ENCODE measurements around the gene CLEC2L. TPM values are rescaled to one million over a fixed set of nuclear protein-coding genes. Genes with fewer than 3 reads are reported as not detected.

The CLEC2L gene
- total RNA-seq, 3 donors from 2014 or later, result not detected

DNA sequence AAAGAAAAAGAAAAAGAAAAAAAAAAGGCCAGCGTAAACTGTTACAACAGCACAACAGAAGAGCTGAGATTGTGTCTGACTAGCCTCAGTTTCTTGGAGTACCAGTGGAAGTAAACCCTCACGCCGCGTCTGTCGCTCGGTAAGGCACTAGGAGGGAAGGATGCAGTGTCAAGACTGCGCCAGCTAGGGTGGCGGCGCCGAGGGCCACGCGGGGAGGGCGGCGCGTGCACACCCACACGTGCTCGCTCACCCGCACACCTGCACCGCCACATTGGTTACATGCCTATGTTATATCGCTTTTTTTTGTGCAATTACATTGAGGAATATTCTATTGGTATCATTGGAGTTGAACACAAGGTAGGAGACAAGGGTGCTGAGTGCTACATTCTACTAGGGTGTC, 48.2 kb downstream of the CLEC2L start:
- H3K9me3 Mint-ChIP-seq, result no peaks in the 10 kb centered on the region
- no peak for DNase-seq
- no peaks in the 10 kb centered on the region for H3K27me3 Mint-ChIP-seq (ENCODE audit: low read depth)
- H3K4me1 Mint-ChIP-seq (ENCODE audit: low read depth), result peaks cover 5% of the 10 kb centered on the region
- no peak overlapping the region for H3K4me3 Mint-ChIP-seq
- ATAC-seq, result no peak
- peaks cover 28% of the 10 kb centered on the region for H3K36me3 Mint-ChIP-seq (ENCODE audit: insufficient read depth)

DNA sequence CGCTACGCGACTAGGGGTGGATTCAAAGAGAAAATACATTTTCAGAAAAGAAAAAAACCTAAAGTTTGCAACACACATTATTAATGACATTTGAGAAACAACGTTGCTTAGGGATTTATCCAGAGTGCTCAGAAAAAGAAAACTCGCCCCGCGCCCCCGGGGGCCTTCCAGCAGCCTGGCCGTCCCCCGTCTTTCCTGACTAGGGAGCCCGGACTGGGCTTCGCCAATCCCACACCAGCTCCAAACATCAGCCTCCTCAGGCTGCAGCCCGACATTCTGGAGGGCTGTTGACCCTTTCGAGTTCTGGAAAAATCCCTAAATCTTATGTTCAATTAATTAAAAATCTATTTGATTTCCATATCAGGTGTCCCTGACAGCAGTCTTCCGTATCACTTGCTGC, 48.6 kb downstream of the CLEC2L start:
- H3K36me3 Mint-ChIP-seq (ENCODE audit: insufficient read depth), result peaks cover 29% of the 10 kb centered on the region
- H3K27me3 Mint-ChIP-seq (ENCODE audit: low read depth), result no peaks in the 10 kb centered on the region
- H3K4me3 Mint-ChIP-seq, result no peak overlapping the region
- H3K4me1 Mint-ChIP-seq (ENCODE audit: low read depth), result peaks cover 4% of the 10 kb centered on the region
- no peak for DNase-seq
- H3K9me3 Mint-ChIP-seq, result no peaks in the 10 kb centered on the region
- no peak for ATAC-seq

DNA sequence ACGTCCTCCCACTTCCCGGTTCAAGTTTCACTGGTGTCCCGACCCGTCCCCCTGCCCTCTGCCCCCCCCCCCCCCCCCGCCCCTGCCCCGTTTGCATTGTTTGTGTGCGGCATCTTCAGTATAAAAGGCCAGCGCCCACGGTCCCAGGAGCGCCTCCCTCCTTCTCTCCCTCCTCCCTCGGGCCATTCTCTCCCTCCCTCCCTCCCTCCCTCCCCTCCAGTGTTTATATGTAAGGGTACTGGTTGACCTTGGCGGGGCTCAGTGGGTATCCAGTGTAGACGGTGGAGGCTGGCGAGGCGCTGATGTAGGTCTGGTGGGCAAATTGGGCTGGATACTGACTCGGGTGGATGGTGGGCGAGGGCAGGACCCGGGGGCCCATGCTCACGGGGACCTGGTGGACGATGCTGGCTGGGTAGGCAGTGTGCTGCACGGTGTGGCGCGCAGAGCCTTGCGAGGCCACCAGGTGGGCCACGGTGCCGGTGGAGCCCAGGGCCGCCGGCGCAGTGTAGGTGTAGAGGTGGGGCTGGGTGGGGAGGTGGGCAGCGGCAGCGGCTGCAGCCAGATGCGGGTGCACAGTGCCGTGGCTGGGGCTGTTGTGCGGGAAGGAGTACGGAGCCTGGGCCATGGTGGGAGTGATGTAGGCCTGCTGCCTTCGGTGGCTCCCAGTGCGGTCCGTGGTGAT, 49.4 kb downstream of the CLEC2L start:
- no peak for ATAC-seq
- peaks cover 33% of the 10 kb centered on the region for H3K36me3 Mint-ChIP-seq (ENCODE audit: insufficient read depth)

GRCh38 chr7:139573871-139574270, 50.4 kb downstream of the CLEC2L start:
- Mint-ChIP-seq H3K4me1 (ENCODE audit: low read depth) (no peaks in the 10 kb centered on the region), H3K9me3 (no peaks in the 10 kb centered on the region), H3K4me3 (no peak overlapping the region), H3K27me3 (ENCODE audit: low read depth) (no peaks in the 10 kb centered on the region), H3K36me3 (ENCODE audit: insufficient read depth) (peaks cover 28% of the 10 kb centered on the region)
- no peak for ATAC-seq
- no peak for DNase-seq

More for the DNA sequence above, 49.4 kb downstream of the CLEC2L start:
- no peaks in the 10 kb centered on the region for H3K27me3 Mint-ChIP-seq (ENCODE audit: low read depth)
- H3K9me3 Mint-ChIP-seq, result no peaks in the 10 kb centered on the region
- no peak for DNase-seq
- H3K4me1 Mint-ChIP-seq (ENCODE audit: low read depth), result peaks cover 3% of the 10 kb centered on the region
- H3K4me3 Mint-ChIP-seq, result no peak overlapping the region

GRCh38 chr7:139574618-139575337, 51.3 kb downstream of the CLEC2L start:
- no peaks in the 10 kb centered on the region for H3K27me3 Mint-ChIP-seq (ENCODE audit: low read depth)
- peaks cover 34% of the 10 kb centered on the region for H3K36me3 Mint-ChIP-seq (ENCODE audit: insufficient read depth)
- DNase-seq (no peak), ATAC-seq (no peak)
- H3K9me3 Mint-ChIP-seq, result no peaks in the 10 kb centered on the region
- no peak overlapping the region for H3K4me3 Mint-ChIP-seq
- H3K4me1 Mint-ChIP-seq (ENCODE audit: low read depth), result no peaks in the 10 kb centered on the region

DNA sequence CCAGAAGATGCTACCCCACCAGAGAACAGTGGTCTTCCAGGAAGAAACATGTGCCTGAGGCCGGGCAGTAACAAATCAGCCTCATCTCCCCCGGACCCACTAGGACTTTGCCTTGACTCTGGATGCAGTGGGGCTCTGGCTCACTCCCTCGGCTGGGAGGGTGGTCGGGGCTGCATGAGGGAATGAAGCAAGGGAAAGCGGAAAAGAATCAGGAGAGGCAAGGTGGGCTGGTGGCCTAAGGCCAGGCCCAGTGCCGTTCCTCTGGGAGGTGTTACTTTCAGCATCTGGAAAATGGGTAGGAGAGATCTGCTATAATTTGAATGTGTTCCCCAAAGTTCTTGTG, 51.8 kb downstream of the CLEC2L start:
- no peaks in the 10 kb centered on the region for H3K9me3 Mint-ChIP-seq
- DNase-seq (no peak), ATAC-seq (no peak)
- H3K4me1 Mint-ChIP-seq (ENCODE audit: low read depth), result no peaks in the 10 kb centered on the region
- H3K27me3 Mint-ChIP-seq (ENCODE audit: low read depth), result no peaks in the 10 kb centered on the region
- peaks cover 35% of the 10 kb centered on the region for H3K36me3 Mint-ChIP-seq (ENCODE audit: insufficient read depth)
- H3K4me3 Mint-ChIP-seq, result no peak overlapping the region

GRCh38 chr7:139576179-139576973, 52.9 kb downstream of the CLEC2L start:
- no peak for ATAC-seq
- H3K9me3 Mint-ChIP-seq, result no peaks in the 10 kb centered on the region
- H3K36me3 Mint-ChIP-seq (ENCODE audit: insufficient read depth), result peaks cover 27% of the 10 kb centered on the region
- no peak overlapping the region for H3K4me3 Mint-ChIP-seq
- no peaks in the 10 kb centered on the region for H3K4me1 Mint-ChIP-seq (ENCODE audit: low read depth)
- DNase-seq, result no peak
- H3K27me3 Mint-ChIP-seq (ENCODE audit: low read depth), result no peaks in the 10 kb centered on the region

- DNase-seq (no peak), ATAC-seq (no peak)
- Mint-ChIP-seq H3K4me3 (no peak overlapping the region), H3K27me3 (ENCODE audit: low read depth) (no peaks in the 10 kb centered on the region), H3K4me1 (ENCODE audit: low read depth) (no peaks in the 10 kb centered on the region), H3K36me3 (ENCODE audit: insufficient read depth) (peaks cover 25% of the 10 kb centered on the region), H3K9me3 (no peaks in the 10 kb centered on the region)
Measured at GRCh38 chr7:139580435-139580834, 57.0 kb downstream of the CLEC2L start.

GRCh38 chr7:139582130-139582650, 58.7 kb downstream of the CLEC2L start:
- Mint-ChIP-seq H3K4me1 (ENCODE audit: low read depth) (no peaks in the 10 kb centered on the region), H3K36me3 (ENCODE audit: insufficient read depth) (peaks cover 37% of the 10 kb centered on the region), H3K27me3 (ENCODE audit: low read depth) (no peaks in the 10 kb centered on the region), H3K4me3 (no peak overlapping the region), H3K9me3 (no peaks in the 10 kb centered on the region)
- ATAC-seq (no peak), DNase-seq (no peak)

GRCh38 chr7:139582671-139583155, 59.2 kb downstream of the CLEC2L start:
- H3K4me1 Mint-ChIP-seq (ENCODE audit: low read depth), result no peaks in the 10 kb centered on the region
- no peak overlapping the region for H3K4me3 Mint-ChIP-seq
- no peaks in the 10 kb centered on the region for H3K27me3 Mint-ChIP-seq (ENCODE audit: low read depth)
- H3K9me3 Mint-ChIP-seq, result no peaks in the 10 kb centered on the region
- no peak for ATAC-seq
- H3K36me3 Mint-ChIP-seq (ENCODE audit: insufficient read depth), result peaks cover 33% of the 10 kb centered on the region
- DNase-seq, result no peak

GRCh38 chr7:139583826-139584553, 60.5 kb downstream of the CLEC2L start:
- H3K4me1 Mint-ChIP-seq (ENCODE audit: low read depth), result no peaks in the 10 kb centered on the region
- no peak for DNase-seq
- H3K36me3 Mint-ChIP-seq (ENCODE audit: insufficient read depth), result peaks cover 35% of the 10 kb centered on the region
- no peak overlapping the region for H3K4me3 Mint-ChIP-seq
- ATAC-seq, result no peak
- H3K27me3 Mint-ChIP-seq (ENCODE audit: low read depth), result no peaks in the 10 kb centered on the region
- H3K9me3 Mint-ChIP-seq, result no peaks in the 10 kb centered on the region

DNA sequence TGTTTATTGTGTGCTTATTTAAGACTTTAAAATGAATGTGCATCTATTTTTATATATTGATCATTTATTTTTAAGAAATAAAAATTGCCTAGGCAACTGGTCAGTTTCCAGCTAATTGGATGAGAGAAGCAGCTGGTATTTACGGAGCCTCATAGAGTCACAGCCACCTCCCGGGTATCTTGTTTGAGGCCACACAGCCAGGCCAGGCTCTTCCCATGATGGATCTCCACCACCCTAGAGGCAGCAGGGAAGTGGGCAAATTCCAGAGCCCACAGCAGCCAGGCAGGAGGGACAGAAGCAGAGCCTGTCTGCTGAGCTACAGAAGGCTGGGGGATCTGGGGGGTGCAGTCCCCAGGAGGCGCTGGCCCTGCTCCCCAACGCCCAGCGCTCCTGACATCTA, 61.6 kb downstream of the CLEC2L start:
- Mint-ChIP-seq H3K4me1 (ENCODE audit: low read depth) (no peaks in the 10 kb centered on the region), H3K4me3 (no peak overlapping the region), H3K27me3 (ENCODE audit: low read depth) (no peaks in the 10 kb centered on the region), H3K9me3 (no peaks in the 10 kb centered on the region), H3K36me3 (ENCODE audit: insufficient read depth) (peaks cover 36% of the 10 kb centered on the region)
- ATAC-seq, result no peak
- no peak for DNase-seq

DNA sequence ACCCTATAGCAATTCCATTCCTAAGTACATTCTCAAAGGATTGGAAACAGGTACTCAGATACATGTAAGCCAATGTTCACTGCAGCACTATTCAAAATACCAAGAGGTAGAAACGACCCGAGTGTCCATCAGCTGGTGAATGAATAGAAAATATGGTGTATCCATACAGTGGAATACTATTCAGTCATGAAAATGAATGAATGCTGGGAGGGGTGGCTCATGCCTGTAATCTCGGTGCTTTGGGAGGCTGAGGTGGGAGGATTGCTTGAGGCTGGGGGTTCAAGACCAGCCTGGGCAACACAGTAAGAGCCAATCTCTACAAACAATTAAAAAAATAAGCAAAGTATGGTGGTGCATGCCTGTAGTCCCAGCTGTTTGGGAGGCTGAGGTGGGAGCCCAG, 62.8 kb downstream of the CLEC2L start:
- Mint-ChIP-seq H3K4me1 (ENCODE audit: low read depth) (no peaks in the 10 kb centered on the region), H3K36me3 (ENCODE audit: insufficient read depth) (peaks cover 38% of the 10 kb centered on the region), H3K27me3 (ENCODE audit: low read depth) (no peaks in the 10 kb centered on the region), H3K4me3 (no peak overlapping the region), H3K9me3 (no peaks in the 10 kb centered on the region)
- no peak for ATAC-seq
- DNase-seq, result no peak

DNA sequence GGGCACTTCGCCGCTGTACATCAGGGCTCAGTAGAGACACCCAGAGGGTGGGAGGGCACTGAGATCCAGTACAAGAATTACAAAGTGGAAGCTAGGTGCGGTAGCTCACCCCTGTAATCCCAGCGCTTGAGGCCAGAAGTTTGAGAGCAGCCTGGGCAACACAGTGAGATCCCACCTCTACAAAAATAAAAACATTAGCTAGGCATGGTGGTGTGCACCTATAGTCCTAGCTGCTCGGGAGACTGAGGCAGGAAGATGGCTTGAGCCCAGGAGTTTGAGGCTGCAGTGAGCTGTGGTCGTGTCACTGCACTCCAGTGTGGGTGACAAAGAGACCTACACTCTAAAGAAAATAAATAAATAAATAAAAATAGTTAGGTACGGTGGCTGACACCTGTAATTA, 64.0 kb downstream of the CLEC2L start:
- H3K9me3 Mint-ChIP-seq, result no peaks in the 10 kb centered on the region
- H3K36me3 Mint-ChIP-seq (ENCODE audit: insufficient read depth), result peaks cover 44% of the 10 kb centered on the region
- ATAC-seq (no peak), DNase-seq (no peak)
- no peak overlapping the region for H3K4me3 Mint-ChIP-seq
- H3K4me1 Mint-ChIP-seq (ENCODE audit: low read depth), result no peaks in the 10 kb centered on the region
- no peaks in the 10 kb centered on the region for H3K27me3 Mint-ChIP-seq (ENCODE audit: low read depth)
